Stimulated activated naive CD8-positive, alpha-beta T cell treated with anti-CD3 and anti-CD28 coated beads, Interleukin-15, Interleukin-2, amounts not matched to agents 100 ng/mL and 50 ng/mL, for 24 hours (primary cell): Measurements from ENCODE around the gene TNXB.
"Not testable (repeated sequence)": the region's sequence is repeated elsewhere in the genome, so short reads cannot be mapped to it uniquely, and the experiment has no call there.

ENCODE experiments used
- H3K27ac Mint-ChIP-seq: one replicate; pipeline ENCODE4 v1.8.0; 2021; ENCODE audit warnings: mild to moderate bottlenecking, mixed read lengths
- H3K27me3 Mint-ChIP-seq: one replicate; pipeline ENCODE4 v1.8.0; 2021; ENCODE audit warnings: mixed read lengths
- H3K36me3 Mint-ChIP-seq: one replicate; pipeline ENCODE4 v1.8.0; 2021; ENCODE audit warnings: low read depth, mixed read lengths
- H3K4me1 Mint-ChIP-seq: one replicate; pipeline ENCODE4 v1.8.0; 2021; ENCODE audit warnings: low read depth, mixed read lengths
- H3K4me3 Mint-ChIP-seq: one replicate; pipeline ENCODE4 v1.8.0; 2021; ENCODE audit warnings: mild to moderate bottlenecking, mixed read lengths
- H3K9me3 Mint-ChIP-seq: one replicate; pipeline ENCODE4 v1.8.0; 2021; ENCODE audit warnings: mixed read lengths

TNXB gene

DNA sequence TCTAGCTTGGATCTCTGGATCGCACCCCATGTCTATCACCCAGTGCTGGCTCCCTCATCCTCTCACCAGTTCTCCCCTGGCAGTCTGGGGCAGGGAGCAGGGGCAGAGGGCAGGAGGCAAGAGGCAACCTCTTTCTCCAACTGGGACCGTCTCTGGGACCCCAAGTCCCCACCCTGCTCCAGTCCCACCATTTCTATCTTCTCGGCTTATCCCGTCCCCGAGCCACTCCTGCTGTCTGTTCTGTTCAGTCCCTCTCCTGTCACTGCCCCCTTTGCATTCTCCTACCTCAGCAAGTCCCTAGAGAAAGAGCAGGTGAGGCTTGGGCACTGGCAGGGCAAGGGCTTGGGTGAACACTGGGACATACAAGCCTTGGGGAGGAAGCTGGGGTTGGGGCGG lies 625 bp upstream of the TNXB start:
- Mint-ChIP-seq H3K36me3 (peaks cover 1% of the 10 kb centered on the region), H3K27me3 (peaks cover 27% of the 10 kb centered on the region), H3K4me3 (no peak overlapping the region), H3K4me1 (peaks cover 20% of the 10 kb centered on the region), H3K27ac (peak overlapping the region; percentile 15), H3K9me3 (no peaks in the 10 kb centered on the region)

DNA sequence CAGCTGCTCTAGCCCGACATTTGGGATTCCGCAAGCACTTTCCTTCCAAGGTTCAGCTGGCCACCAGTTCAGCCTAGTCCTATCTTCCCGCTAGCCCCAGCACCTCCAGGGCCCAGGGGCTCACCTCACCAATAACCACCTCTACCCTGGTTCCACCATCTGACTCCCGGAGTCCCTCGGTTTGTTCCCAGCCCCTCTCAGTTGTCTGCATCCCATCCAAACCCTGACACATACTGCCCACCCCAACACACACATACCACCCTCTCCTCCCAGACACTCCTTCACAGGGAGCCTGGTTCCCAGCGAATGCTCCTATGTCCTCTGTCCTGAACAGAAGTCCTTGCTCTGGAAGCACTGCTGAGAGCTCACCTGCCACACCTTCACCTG lies 418 bp downstream of the TNXB start:
- Mint-ChIP-seq H3K27me3 (peaks cover 32% of the 10 kb centered on the region), H3K36me3 (no peaks in the 10 kb centered on the region), H3K9me3 (no peaks in the 10 kb centered on the region), H3K4me1 (peaks cover 20% of the 10 kb centered on the region), H3K4me3 (no peak overlapping the region), H3K27ac (no peak overlapping the region)

DNA sequence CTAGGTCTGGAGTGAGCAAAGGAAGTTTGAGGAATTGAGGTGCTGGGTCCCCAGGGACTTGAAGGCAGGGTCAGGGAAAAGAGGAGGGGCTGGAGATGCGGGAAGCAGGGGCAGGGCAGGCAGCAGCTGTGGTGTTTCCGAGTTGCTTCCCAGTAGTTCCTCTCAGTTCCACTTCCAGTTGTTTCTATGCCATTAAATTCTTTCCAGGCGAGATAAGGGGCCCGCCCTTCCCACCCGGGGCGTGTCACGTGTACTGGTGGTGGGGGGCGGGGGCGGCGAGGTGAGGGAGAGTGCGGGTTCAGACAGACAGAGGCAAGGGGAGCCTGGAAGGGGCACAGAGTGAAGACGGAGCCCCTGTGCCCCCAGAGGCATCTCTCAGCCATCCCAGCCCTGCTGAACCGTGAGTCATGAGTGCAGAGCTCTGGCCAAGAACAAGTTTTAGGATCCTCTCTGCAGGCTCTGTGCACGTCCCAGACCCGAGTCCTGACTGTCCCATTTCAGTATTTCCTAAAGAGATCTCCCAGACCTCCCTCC lies 977 bp downstream of the TNXB start:
- Mint-ChIP-seq H3K4me1 (peaks cover 20% of the 10 kb centered on the region), H3K9me3 (no peaks in the 10 kb centered on the region), H3K36me3 (no peaks in the 10 kb centered on the region), H3K4me3 (no peak overlapping the region), H3K27me3 (peaks cover 32% of the 10 kb centered on the region), H3K27ac (no peak overlapping the region)

DNA sequence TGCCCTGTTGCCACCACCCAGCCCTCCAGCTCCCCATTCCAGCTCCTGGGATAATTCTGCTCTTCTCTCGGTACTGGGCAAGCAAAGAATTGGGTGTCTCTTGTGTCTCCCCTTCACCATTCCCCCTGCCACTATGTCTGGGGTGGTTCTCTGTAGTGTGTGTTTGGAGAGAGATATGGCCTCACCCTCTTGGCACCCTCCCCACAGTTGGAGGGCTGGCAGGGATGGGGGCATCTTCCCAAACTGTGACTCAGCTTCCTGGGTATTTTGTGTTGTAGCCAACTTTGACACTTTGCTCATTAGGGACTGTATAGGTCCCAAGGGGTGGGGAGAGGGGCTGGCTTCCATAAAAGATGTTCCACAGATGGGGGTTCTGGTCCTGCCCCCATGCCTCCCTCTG lies 1.7 kb downstream of the TNXB start:
- peaks cover 20% of the 10 kb centered on the region for H3K4me1 Mint-ChIP-seq
- H3K27me3 Mint-ChIP-seq, result peaks cover 32% of the 10 kb centered on the region
- no peak overlapping the region for H3K4me3 Mint-ChIP-seq
- no peaks in the 10 kb centered on the region for H3K9me3 Mint-ChIP-seq
- H3K27ac Mint-ChIP-seq, result no peak overlapping the region
- no peaks in the 10 kb centered on the region for H3K36me3 Mint-ChIP-seq

DNA sequence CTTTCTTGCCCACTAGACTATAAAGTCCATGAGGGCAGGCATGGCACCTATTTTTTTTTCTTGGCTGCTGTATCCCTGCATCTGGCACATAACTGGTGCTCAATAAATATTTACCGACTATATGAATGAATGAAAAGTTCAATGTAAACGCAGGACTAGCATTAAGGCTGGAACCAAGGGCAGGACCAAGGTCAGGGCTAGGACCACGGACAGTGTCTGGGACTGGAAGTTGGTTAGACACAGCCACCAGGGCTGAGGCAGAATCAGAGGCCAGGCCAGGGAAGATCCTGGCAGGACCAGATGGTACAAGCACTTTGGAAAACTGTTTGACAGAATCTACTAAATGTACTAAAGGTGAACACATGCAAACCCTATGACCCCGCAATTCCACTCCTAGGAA lies 3.7 kb downstream of the TNXB start:
- H3K4me3 Mint-ChIP-seq, result no peak overlapping the region
- no peak overlapping the region for H3K27ac Mint-ChIP-seq
- H3K4me1 Mint-ChIP-seq, result peaks cover 20% of the 10 kb centered on the region
- H3K9me3 Mint-ChIP-seq, result no peaks in the 10 kb centered on the region
- no peaks in the 10 kb centered on the region for H3K36me3 Mint-ChIP-seq
- H3K27me3 Mint-ChIP-seq, result peaks cover 35% of the 10 kb centered on the region

DNA sequence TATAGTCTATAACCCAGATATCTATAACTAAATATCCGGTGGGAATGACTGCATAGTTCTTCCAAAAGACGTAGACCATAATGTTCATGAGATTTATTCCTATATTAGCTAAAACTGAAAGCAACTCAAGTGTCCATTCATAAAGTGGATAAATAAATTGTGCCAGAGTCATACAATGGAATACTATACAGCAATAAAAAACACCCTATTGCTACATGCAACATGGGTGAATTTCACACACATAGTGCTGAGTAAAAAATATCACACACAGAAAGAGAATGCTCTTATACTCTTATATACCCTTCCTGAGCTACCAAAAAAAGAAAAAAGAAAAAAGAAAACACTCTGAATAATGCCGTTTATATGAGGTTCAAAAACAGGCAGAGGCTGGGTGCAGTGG lies 6.9 kb downstream of the TNXB start:
- H3K36me3 Mint-ChIP-seq, result no peaks in the 10 kb centered on the region
- H3K4me3 Mint-ChIP-seq, result no peak overlapping the region
- H3K27me3 Mint-ChIP-seq, result peaks cover 39% of the 10 kb centered on the region
- H3K4me1 Mint-ChIP-seq, result peaks cover under 1% of the 10 kb centered on the region
- no peaks in the 10 kb centered on the region for H3K9me3 Mint-ChIP-seq
- H3K27ac Mint-ChIP-seq, result no peak overlapping the region

DNA sequence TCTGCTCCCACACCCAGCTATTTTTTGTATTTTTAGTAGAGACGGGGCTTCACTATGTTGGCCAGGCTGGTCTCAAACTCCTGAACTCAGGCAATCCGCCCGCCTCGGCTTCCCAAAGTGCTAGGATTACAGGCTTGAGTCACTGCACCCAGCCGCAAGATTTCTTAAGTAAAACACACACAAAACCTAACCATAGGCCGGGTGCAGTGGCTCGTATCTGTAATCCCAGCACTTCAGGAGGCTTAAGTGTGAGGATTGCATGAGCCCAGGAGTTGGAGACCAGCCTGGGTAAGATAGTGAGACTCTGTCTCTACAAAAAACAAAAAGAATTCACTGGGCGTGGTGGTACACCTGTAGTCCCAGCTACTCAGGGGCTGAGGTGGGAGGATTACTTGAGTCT lies 8.9 kb downstream of the TNXB start:
- H3K27me3 Mint-ChIP-seq, result peaks cover 36% of the 10 kb centered on the region
- H3K27ac Mint-ChIP-seq, H3K36me3 Mint-ChIP-seq, H3K4me1 Mint-ChIP-seq, H3K9me3 Mint-ChIP-seq, H3K4me3 Mint-ChIP-seq: not testable (repeated sequence)

DNA sequence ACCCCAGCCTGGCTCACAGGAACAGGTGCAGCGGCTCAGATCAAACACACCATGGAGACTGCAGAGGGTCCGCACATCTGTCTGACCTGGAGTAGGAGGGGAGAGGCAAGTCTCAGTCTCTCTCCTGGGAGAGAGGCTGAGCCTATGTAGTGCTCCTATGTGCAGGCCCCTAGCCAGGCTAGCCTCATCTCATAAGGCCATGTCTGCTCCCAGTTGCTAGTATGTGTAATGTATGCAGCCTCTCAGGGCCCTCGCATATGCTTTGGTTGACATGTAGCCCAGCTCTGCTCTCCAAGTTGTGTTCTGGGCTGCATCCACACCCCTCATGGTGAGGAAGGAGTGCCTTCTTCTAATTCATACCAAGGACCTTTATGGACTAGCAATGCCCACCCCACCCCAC lies 11.8 kb downstream of the TNXB start:
- H3K4me1 Mint-ChIP-seq, result no peaks in the 10 kb centered on the region
- no peaks in the 10 kb centered on the region for H3K9me3 Mint-ChIP-seq
- no peak overlapping the region for H3K27ac Mint-ChIP-seq
- no peak overlapping the region for H3K4me3 Mint-ChIP-seq
- peaks cover 43% of the 10 kb centered on the region for H3K27me3 Mint-ChIP-seq
- H3K36me3 Mint-ChIP-seq, result no peaks in the 10 kb centered on the region

DNA sequence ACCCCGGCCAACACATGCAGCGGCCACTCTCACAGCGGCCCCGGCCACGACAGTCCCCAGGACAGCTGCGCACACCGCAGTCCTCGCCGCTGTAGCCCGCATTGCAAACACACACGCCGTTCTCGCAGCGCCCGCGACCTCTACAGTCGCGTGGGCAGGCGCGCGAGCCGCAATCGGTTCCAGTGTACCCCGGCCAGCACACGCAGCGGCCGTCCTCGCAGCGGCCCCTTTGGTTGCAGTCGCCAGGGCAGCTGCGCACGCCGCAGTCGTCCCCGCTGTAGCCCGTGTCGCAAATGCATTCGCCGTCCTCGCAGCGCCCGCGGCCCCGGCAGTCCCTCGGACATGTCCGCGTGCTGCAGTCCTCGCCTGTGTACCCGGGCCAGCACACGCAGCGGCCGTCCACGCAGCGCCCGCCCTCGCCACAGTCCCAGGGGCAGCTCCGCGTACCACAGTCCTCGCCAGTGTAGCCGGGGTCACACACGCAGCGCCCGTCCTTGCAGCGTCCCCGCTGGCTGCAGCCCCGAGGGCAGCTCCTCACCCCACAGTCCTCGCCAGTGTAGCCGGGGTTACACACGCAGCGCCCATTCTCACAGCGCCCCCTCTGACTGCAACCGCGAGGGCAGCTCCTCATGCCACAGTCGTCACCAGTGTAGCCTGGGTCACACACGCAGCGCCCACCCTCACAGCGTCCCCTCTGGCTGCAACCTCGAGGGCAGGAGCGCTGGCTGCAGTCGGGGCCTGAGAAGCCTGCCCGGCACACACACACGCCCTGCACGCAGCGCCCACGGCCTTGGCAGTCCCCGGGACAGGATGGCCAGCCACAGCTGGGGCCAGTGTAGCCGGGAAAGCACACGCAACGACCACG lies 12.5 kb downstream of the TNXB start:
- H3K36me3 Mint-ChIP-seq, result no peaks in the 10 kb centered on the region
- H3K9me3 Mint-ChIP-seq, result no peaks in the 10 kb centered on the region
- no peak overlapping the region for H3K4me3 Mint-ChIP-seq
- no peaks in the 10 kb centered on the region for H3K4me1 Mint-ChIP-seq
- peaks cover 46% of the 10 kb centered on the region for H3K27me3 Mint-ChIP-seq
- H3K27ac Mint-ChIP-seq, result no peak overlapping the region

DNA sequence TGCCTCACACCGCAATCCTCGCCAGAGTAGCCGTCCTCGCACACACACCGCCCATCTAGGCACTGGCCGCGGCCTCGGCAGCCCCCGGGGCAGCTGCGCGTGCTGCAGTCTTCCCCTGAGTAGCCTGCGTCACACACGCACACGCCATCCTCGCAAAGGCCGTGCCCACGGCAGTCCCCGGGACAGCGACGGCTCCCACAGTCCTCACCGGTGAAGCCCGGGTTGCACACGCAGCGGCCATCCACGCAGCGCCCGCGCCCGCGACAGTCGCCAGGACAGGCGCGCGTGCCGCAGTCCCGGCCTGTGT lies 13.1 kb downstream of the TNXB start:
- Mint-ChIP-seq H3K27ac (no peak overlapping the region), H3K9me3 (no peaks in the 10 kb centered on the region), H3K27me3 (peaks cover 46% of the 10 kb centered on the region), H3K4me1 (no peaks in the 10 kb centered on the region), H3K4me3 (no peak overlapping the region), H3K36me3 (no peaks in the 10 kb centered on the region)

DNA sequence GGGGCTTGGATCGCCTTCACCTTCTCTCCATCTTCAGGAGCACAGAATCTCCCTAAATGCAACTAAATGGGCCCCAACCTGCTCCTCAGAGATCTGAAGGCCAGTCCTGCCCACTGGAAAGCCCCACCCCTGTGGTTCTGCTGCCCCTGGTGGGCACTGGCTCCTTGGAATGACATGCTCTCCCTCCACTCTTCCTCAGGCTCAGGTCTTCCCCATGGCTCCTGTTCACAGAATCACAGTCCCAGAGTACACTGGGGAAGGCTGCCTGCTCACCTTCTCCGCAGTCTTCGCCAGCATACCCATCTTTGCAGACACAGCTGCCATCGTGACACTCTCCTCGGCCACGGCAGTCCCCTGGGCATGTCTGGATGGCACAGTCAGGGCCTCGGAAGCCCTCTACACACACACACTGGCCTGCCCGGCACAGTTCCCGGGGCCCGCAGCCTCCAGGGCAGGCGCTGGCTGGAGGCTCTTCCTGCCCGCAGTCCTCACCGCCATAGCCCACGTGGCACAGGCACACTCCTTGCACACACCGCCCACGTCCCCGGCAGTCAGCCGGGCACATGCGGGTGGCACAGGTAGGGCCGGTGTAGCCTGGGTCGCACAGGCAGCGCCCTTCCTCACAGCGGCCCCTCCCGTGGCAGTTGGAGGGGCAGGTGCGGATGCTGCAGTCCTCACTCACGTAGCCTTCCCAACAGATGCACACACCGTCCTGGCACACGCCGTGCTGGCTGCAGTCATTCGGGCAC lies 13.6 kb downstream of the TNXB start:
- Mint-ChIP-seq H3K27me3 (peaks cover 50% of the 10 kb centered on the region), H3K9me3 (no peaks in the 10 kb centered on the region), H3K27ac (no peak overlapping the region), H3K36me3 (no peaks in the 10 kb centered on the region), H3K4me3 (no peak overlapping the region), H3K4me1 (no peaks in the 10 kb centered on the region)

DNA sequence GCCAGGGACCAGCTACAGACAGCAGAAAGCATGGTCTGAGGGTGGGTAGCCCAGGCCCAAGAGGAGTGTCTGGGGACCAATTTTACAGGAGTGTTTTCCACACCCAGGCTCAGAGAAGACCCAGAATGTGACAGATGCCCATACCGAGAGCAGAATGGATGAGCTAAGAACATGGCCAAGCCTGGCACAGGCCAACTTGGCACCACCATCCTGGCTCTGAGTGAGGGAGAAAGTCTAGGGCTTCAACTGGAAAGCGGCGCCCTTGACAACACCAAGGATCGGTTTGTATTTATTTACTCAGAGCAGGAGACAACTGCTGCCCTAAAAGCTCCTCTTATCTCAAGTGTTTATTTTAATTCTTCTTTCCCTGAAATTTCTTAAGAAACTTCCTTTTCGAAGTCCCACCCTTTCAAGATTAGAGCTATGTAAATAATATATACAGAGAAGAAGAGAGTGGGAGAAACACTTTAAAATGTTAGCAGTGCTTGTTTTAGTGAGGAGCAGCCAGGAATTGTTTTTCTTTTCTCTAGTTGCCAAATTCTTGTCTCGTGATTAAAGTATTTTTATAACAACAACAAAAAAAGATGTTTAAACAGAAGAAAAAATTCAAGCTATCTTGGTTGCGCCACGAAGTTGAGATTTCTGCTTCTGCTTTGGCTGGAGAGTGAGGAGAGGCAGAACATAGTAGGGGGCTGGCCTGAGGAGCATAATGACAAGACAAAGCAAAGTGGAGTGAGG lies 16.2 kb downstream of the TNXB start:
- H3K4me1 Mint-ChIP-seq, result no peaks in the 10 kb centered on the region
- peaks cover 54% of the 10 kb centered on the region for H3K27me3 Mint-ChIP-seq
- H3K4me3 Mint-ChIP-seq, result no peak overlapping the region

DNA sequence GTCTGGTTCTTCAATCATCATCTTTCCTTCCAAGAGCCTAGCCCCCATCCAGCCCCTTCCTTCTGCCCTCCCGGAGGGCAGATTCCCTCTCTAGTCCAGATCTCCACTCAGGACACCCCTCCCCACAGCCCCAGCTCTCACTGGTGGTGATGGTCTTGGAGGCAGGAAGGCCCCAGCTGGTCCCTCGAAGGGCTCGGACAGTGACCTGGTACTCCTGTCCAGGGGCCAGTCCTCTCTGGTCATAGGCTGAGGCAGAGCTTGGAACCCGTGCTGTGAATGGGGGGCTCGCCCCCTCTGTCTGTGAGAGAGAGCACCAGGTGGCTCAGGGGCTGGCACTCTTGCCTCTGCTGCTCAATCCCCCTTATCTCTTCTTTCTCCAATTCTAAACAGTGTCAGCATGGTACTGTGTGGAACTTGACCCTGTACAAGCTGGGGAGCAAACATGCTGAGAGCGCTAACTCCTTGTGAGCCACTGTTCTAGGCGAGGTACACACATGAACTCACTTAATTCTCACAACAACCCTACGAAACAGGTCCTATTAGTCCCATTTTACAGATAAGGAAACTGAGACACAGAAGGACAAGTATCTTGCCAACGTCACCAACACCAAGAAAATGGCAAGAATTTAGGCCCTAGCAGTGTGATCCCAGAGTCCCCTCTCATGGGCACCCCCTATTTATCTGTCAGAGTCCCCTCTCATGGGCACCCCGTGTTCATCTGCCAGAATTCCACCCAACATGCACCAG lies 19.9 kb downstream of the TNXB start:
- Mint-ChIP-seq H3K4me3 (no peak overlapping the region), H3K27ac (no peak overlapping the region)

More for the DNA sequence above, 16.2 kb downstream of the TNXB start:
- H3K27ac Mint-ChIP-seq, result no peak overlapping the region
- no peaks in the 10 kb centered on the region for H3K9me3 Mint-ChIP-seq
- no peaks in the 10 kb centered on the region for H3K36me3 Mint-ChIP-seq

DNA sequence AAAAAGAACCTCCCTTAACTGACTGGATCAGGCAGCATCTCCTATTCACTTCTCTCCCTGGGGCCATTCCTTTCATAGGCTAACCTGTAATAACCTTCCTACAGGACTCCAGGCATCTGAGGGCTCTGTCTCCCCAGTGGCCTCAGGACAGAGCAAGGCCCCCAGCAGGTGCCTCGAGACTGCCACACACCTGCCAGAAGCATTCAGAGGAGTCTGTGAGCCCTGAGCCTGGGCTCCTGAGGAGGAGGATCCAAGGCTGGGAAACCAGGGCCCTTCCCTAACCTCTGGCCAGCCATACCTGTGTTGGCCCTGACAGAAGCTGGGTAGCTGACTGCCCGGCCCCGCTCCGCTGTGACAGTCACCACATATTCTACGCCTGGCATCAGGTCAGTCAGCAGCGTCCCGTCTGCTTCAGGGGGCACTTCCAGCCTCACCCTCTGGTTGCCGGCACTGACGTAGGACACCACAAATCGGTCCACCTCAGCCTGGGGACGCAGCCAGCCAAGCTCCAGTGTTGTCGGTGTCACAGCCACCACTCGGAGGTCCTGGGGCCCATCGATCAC lies 20.6 kb downstream of the TNXB start:
- Mint-ChIP-seq H3K27ac (no peak overlapping the region), H3K9me3 (no peaks in the 10 kb centered on the region), H3K4me1 (peaks cover 13% of the 10 kb centered on the region), H3K36me3 (no peaks in the 10 kb centered on the region), H3K4me3 (no peak overlapping the region), H3K27me3 (peaks cover 59% of the 10 kb centered on the region)

More for the DNA sequence above, 19.9 kb downstream of the TNXB start:
- Mint-ChIP-seq H3K4me1 (peaks cover 13% of the 10 kb centered on the region), H3K27me3 (peaks cover 55% of the 10 kb centered on the region), H3K36me3 (no peaks in the 10 kb centered on the region), H3K9me3 (no peaks in the 10 kb centered on the region)
